Smooth muscle cell (in vitro differentiated cells): ENCODE results near the gene RTEL1. TPM values are rescaled to one million over a fixed set of nuclear protein-coding genes. Genes with fewer than 3 reads are reported as not detected.

Source experiments
- DNase-seq: peaks from one replicate; lab custom pipeline; 2025; ENCODE audit not compliant: unreplicated experiment; lab: John Stamatoyannopoulos, UW
- H2AFZ ChIP-seq: fragments of 200-600 bp; sonication (generic); 2 replicates; pipeline ENCODE4 v1.6.0; 2016; ENCODE audit warnings: antibody characterized with exemption, low read depth, mild to moderate bottlenecking
- H3F3A ChIP-seq: fragments of 200-600 bp; sonication (generic); 2 replicates; pipeline ENCODE4 v1.6.0; 2017; ENCODE audit warnings: antibody characterized with exemption, low read depth
- H3K27ac ChIP-seq: fragments of 200-600 bp; sonication (generic); 2 replicates; pipeline ENCODE4 v1.5.1; 2016; ENCODE audit warnings: low read depth, mild to moderate bottlenecking
- H3K27me3 ChIP-seq: fragments of 200-600 bp; sonication (generic); 2 replicates; pipeline ENCODE4 v1.6.1; 2016; ENCODE audit warnings: low read depth, mild to moderate bottlenecking
- H3K36me3 ChIP-seq: fragments of 200-600 bp; sonication (generic); 2 replicates; pipeline ENCODE4 v1.5.1; 2016; ENCODE audit warnings: low read depth
- H3K4me1 ChIP-seq: fragments of 200-600 bp; sonication (generic); 2 replicates; pipeline ENCODE4 v1.5.1; 2016; ENCODE audit warnings: low read depth
- H3K4me2 ChIP-seq: fragments of 200-600 bp; sonication (generic); 2 replicates; pipeline ENCODE4 v1.6.0; 2016; ENCODE audit warnings: mild to moderate bottlenecking
- H3K4me3 ChIP-seq: fragments of 200-600 bp; sonication (generic); 2 replicates; pipeline ENCODE4 v1.5.1; 2016; ENCODE audit warnings: mild to moderate bottlenecking
- H3K79me2 ChIP-seq: fragments of 200-600 bp; sonication (generic); 2 replicates; pipeline ENCODE4 v1.6.0; 2016; ENCODE audit warnings: low read depth, mild to moderate bottlenecking
- H3K9ac ChIP-seq: fragments of 200-600 bp; sonication (generic); 2 replicates; pipeline ENCODE4 v1.6.0; 2016; ENCODE audit warnings: low read depth
- H3K9me3 ChIP-seq: fragments of 200-600 bp; sonication (generic); replicated peaks from 2 replicates; pipeline ENCODE4 v1.5.1; 2016; ENCODE audit warnings: low read depth
- H4K20me1 ChIP-seq: fragments of 200-600 bp; sonication (generic); 2 replicates; pipeline ENCODE4 v1.6.0; 2016; ENCODE audit warnings: low read depth
- WGBS: methylation state at CpG from one replicate; pipeline ENCODE4 v1.1.7; 2016; ENCODE audit warnings: low lambda C conversion rate; 5-methylcytosine and 5-hydroxymethylcytosine counted together
- polyA plus RNA-seq: library from polyadenylated mRNA; unstranded; fragments of >200 nt; fragmentation: Nextera tagmentation; extraction: Ambion mirVana; gene quantifications from 2 replicates; pipeline ENCODE4 v1.2.1, GENCODE V29; 2016
- total RNA-seq: library from RNA; depleted of rRNA; stranded (reverse); fragments of >200 nt; gene quantifications from 2 replicates; pipeline ENCODE4 v1.2.3, GENCODE V29; 2014
- TF ChIP-seq, protein P1 (sequence below): fragments of 200-600 bp; sonication (generic); IDR thresholded peaks from 2 replicates; pipeline ENCODE4 v1.5.1; 2017; ENCODE audit warnings: borderline replicate concordance, mild to moderate bottlenecking, antibody characterized with exemption; ENCODE audit not compliant: insufficient read depth, poor library complexity, severe bottlenecking

The RTEL1 gene
- total and polyA plus RNA-seq, 2 experiments from 2014 or later, result 10.4 to 14.2 TPM

DNA sequence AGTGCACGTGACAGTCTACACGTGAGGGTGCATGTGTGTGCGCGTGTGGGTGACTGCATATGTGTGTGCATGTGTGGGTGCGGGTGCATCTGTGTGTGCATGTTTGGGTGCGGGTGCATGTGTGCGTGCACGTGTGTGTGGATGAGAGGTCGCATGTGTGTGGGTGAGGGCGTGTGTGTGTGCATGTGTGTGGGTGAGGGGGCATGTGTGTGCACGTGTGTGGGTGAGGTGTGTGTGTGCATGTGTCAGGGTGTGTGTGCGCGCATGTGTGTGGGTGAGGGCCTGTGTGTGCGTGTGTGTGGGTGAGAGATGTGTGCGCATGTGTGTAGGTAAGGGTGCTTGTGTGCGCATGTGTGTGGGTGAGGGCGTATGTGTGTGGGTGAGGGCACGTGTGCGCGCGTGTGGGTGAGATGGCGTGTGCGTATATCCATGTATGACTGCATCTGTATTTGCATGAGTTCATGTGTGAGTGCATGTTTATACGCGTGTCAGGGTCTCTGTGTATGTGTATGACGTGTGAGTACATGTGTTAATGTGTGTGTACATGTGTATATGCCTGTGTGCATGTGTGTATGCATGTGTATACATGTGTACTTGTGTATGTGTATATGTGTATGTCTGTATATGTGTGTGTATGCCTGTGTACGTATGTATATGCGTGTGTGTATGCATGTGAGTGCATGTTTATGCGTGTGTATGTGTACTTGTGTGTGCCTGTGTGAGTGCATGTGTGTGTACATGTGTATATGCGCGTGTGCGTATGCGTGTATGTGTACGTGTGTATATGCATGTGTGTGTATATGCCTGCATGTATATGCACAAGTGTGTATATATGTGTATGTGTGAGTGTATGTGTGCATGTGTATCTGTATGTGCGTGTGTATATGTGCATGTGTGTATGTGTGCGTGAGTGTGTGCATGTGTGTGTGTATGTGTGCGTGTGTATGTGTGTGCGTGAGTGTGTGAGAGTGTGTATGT is 74.3 kb downstream of the RTEL1 start:
- H3K4me3 ChIP-seq, result no peak overlapping the region
- no peaks in the 10 kb centered on the region for H3K36me3 ChIP-seq
- WGBS, result 89% methylated on average over 37 of the region's 38 CpGs
- H3K79me2 ChIP-seq, result peaks cover 22% of the 10 kb centered on the region
- H3K4me1 ChIP-seq, result peaks cover 4% of the 10 kb centered on the region
- DNase-seq, result no peak
- H3F3A ChIP-seq, result no peaks in the 10 kb centered on the region
- TF ChIP-seq, protein P1, sequence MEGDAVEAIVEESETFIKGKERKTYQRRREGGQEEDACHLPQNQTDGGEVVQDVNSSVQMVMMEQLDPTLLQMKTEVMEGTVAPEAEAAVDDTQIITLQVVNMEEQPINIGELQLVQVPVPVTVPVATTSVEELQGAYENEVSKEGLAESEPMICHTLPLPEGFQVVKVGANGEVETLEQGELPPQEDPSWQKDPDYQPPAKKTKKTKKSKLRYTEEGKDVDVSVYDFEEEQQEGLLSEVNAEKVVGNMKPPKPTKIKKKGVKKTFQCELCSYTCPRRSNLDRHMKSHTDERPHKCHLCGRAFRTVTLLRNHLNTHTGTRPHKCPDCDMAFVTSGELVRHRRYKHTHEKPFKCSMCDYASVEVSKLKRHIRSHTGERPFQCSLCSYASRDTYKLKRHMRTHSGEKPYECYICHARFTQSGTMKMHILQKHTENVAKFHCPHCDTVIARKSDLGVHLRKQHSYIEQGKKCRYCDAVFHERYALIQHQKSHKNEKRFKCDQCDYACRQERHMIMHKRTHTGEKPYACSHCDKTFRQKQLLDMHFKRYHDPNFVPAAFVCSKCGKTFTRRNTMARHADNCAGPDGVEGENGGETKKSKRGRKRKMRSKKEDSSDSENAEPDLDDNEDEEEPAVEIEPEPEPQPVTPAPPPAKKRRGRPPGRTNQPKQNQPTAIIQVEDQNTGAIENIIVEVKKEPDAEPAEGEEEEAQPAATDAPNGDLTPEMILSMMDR, result no peak
- H3K4me2 ChIP-seq, result no peak overlapping the region
- no peak overlapping the region for H2AFZ ChIP-seq
- H3K9ac ChIP-seq, result no peak overlapping the region
- H3K27ac ChIP-seq, result no peak overlapping the region
- H3K9me3 ChIP-seq, result no peaks in the 10 kb centered on the region
- no peaks in the 10 kb centered on the region for H3K27me3 ChIP-seq
- H4K20me1 ChIP-seq, result peaks cover 80% of the 10 kb centered on the region

DNA sequence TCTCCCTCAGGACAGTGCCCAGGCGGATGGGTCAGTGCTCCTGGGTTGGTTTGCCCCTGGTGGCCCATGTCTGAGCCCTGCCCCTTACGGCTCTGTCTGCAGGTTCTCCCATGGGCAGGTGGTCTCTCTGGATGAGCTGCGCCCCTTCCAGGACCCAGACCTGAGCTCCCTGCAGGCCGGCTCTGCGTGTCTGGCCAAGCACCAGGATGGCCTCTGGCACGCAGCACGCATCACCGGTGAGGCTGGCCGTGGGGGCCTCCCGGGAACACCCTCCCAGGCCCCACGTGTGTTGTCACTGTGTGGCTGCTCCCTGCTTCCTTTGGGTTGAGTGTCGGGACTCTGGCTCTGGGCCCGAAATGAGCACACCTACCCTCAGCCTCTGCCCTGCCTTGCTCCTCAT is 75.0 kb downstream of the RTEL1 start:
- Histone ChIP-seq H2AFZ (no peak overlapping the region), H3F3A (peaks cover under 1% of the 10 kb centered on the region), H3K4me3 (no peak overlapping the region), H3K4me1 (peaks cover 11% of the 10 kb centered on the region), H4K20me1 (peaks cover 80% of the 10 kb centered on the region), H3K27ac (no peak overlapping the region), H3K4me2 (no peak overlapping the region), H3K9me3 (no peaks in the 10 kb centered on the region), H3K36me3 (no peaks in the 10 kb centered on the region), H3K79me2 (peaks cover 18% of the 10 kb centered on the region), H3K27me3 (no peaks in the 10 kb centered on the region), H3K9ac (no peak overlapping the region)
- TF ChIP-seq, protein P1, result no peak
- WGBS, result 96% methylated on average over 13 of the region's 13 CpGs
- DNase-seq, result no peak

DNA sequence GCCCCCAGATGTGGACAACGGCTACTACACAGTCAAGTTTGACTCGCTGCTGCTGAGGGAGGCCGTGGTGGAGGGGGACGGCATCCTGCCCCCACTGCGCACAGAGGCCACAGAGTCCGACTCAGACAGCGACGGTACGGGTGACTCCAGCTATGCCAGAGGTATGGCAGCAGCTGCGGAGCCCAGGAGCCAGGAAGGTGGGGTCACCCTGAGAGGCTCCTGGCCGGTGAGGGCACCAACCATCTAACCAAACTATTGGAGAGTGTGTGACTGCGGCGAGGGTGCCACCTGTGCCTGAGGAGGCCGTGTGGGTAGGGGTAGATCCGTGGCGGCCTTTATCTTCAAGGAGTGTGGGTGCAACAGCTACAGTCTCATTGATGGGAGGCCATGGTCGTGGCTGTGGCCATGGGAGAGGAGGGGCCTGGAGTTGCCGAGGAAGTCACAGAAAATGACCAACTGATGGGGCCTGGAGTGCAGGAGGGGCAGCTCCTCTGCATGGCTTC is 75.5 kb downstream of the RTEL1 start:
- Histone ChIP-seq H2AFZ (no peak overlapping the region), H3K9ac (no peak overlapping the region), H3K4me1 (peaks cover 16% of the 10 kb centered on the region), H3K4me3 (no peak overlapping the region), H3K36me3 (no peaks in the 10 kb centered on the region), H3K27me3 (no peaks in the 10 kb centered on the region), H3K4me2 (no peak overlapping the region), H3F3A (peaks cover 6% of the 10 kb centered on the region), H3K9me3 (no peaks in the 10 kb centered on the region), H3K27ac (no peak overlapping the region), H4K20me1 (peaks cover 74% of the 10 kb centered on the region), H3K79me2 (peaks cover 16% of the 10 kb centered on the region)
- WGBS, result 98% methylated on average over 18 of the region's 18 CpGs
- DNase-seq, result no peak
- TF ChIP-seq, protein P1, result no peak
